Right lobe of liver (tissue), 4 donors: ENCODE measurements around the gene APOL2.
"Not testable (repeated sequence)": the region's sequence is repeated elsewhere in the genome, so short reads cannot be mapped to it uniquely, and the experiment has no call there.

Experiments
- POLR2A ChIP-seq: fragments of 450-650 bp; IDR thresholded peaks from one replicate; pipeline ENCODE4 v1.6.1; 2017; ENCODE audit warnings: antibody characterized with exemption, mild to moderate bottlenecking
- TF ChIP-seq, protein P1 (sequence below), 4 donors: fragments of 200-600 bp in 3 of 4; fragments of 450-650 bp in 1 of 4; IDR thresholded peaks; one replicate each; pipeline versions ENCODE4 v1.5.1 to v1.8.0; 2016 to 2022; ENCODE audit warnings: antibody characterized with exemption in 4 of 4, mild to moderate bottlenecking in 2 of 4
- donor health status: DM: no; HTN: no; CAD: no.
- donor health status: DM: no; HTN: no; CAD: no.
- donor health status: DM: no; HTN: yes; CAD: no.

DNA sequence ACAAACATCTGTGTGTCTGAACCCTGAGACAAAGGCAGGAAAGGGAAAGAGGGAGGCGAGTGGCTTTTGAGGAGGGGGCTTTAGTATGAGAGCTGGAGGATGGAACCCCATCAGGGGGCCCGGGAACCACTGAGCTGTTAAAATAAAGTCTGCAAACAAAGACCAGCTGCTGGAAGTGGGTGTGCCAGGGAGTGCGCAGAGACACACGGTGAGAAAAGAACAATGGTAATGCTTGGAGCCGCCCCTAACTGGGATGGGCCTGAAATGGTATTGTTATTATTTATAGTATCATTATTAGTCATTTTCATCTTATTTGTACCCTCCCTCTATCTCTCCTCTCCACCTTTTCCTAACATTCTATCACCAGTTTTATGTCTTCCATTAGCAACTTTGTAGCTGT lies 16.2 kb upstream of the APOL2 start:
- TF ChIP-seq, protein P1, sequence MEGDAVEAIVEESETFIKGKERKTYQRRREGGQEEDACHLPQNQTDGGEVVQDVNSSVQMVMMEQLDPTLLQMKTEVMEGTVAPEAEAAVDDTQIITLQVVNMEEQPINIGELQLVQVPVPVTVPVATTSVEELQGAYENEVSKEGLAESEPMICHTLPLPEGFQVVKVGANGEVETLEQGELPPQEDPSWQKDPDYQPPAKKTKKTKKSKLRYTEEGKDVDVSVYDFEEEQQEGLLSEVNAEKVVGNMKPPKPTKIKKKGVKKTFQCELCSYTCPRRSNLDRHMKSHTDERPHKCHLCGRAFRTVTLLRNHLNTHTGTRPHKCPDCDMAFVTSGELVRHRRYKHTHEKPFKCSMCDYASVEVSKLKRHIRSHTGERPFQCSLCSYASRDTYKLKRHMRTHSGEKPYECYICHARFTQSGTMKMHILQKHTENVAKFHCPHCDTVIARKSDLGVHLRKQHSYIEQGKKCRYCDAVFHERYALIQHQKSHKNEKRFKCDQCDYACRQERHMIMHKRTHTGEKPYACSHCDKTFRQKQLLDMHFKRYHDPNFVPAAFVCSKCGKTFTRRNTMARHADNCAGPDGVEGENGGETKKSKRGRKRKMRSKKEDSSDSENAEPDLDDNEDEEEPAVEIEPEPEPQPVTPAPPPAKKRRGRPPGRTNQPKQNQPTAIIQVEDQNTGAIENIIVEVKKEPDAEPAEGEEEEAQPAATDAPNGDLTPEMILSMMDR (IDR thresholded peaks at IDR 0.05): not testable (repeated sequence)
- TF ChIP-seq POLR2A: not testable (repeated sequence)
